DMS114 treated with DMSO at 0.1 percent for 48 hours (cell line): ENCODE data around the gene DIO3.
"Not testable (repeated sequence)": the region's sequence is repeated elsewhere in the genome, so short reads cannot be mapped to it uniquely, and the experiment has no call there.

ENCODE experiments used
- DNase-seq: peaks from one replicate; lab custom pipeline; 2025; ENCODE audit not compliant: unreplicated experiment; lab: John Stamatoyannopoulos, UW

DIO3 gene

DNA sequence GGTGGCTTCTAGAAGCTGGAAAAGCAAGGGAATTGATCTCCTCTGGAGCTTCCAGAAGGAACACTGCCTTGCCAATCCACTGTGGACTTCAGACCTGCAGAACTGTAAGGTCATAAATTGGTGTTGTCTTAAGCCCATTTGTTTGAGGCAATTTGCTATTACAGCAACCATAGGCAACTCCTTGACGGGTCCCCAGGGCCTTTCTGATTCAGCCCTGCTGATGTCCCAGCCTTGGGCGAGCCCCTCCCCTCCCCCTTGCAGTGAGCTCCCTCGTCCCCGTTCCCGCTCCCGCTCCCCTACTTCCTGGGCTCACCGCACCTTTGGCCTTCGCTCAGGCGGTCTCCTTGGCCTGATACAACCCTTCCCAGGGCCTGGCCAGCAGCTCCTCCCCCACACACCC, 18.9 kb upstream of the DIO3 start:
- no peak for DNase-seq

DNA sequence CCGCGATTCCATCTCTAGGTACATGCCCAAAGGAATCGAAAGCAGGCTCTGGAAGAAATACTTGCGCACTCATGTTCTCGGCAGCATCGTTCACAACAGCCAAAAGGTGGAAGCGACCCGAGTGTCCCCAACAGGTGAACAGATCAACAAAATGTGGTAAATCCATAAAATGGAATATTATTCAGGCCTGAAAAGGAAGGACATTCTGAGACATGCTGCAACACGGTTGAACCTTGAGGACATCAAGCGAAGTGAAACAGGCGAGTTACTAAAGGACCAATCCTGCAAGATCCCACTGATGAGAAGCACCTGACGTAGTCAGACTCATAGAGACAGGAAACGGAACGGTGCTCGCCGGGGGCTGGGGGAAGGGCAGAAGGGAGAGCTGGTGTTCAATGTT, 17.5 kb upstream of the DIO3 start:
- no peak for DNase-seq

DNA sequence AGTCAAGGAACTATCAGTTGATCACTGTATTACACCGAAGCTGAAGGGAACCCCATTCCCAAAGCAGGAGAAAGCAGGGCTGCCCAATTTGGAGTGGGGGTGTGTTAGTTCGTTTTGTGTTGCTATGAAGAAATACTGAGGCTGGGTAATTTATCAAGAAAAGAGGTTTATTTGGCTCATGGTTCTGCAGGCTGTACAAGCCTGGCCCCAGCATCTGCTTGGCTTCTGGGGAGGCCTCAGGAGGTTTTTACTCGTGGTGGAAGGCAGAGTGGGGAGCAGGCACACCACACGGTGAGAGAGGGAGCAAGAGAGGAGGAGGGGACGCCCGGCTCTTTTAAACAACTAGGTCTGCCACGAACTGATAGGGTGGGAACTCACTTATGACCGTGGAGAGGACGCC, 16.7 kb upstream of the DIO3 start:
- DNase-seq: no peak

DNA sequence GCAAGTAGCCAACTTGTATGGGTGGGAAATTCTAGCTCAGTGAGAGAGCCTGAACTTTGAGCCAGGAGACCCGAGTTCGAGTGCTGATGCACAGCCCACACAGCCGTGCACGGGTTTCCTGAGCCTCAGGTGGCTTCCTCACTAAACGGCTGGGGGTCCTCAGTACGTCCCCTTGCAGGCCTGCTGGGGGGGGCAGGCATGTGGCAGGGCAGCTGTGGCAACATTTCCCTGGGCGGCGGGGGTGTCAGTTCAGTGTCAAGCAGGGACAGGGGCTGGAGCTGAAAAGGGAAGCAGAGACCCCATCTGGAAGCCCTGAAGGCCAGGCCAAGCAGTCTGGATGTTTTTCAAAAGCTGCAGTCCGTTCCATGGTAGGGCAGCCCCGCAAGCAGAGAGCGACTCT, 14.6 kb upstream of the DIO3 start:
- no peak for DNase-seq

DNA sequence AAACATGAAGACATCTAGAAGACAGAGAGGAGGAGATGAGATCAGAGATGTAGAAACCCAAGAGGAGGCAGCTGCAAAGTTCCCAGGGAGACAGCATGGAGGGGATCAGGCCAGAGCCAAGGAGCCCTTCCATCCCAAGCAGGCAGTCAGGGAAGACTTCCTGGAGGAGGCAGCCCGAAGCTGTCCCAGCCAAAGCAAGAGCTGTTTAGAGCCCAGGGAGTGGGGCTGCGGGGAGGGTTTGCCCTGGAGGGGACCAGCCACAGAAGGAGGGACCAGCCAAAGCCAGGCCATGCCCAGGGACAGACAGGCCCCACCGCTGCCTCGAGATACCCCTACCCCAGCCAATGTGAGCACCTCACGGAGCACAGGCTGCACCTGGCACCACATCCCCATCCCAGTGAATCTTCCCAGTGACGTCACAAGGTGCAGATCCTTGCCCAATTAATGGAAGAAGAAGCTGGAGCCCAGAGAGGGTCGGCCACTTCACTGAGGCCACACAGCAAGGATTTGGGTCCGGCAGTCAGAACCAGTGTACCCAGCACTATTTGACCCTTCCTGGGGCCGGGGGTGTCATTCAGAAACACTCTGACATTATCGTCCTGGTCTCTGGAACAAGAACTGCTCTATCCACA, 14.1 kb upstream of the DIO3 start:
- no peak for DNase-seq

DNA sequence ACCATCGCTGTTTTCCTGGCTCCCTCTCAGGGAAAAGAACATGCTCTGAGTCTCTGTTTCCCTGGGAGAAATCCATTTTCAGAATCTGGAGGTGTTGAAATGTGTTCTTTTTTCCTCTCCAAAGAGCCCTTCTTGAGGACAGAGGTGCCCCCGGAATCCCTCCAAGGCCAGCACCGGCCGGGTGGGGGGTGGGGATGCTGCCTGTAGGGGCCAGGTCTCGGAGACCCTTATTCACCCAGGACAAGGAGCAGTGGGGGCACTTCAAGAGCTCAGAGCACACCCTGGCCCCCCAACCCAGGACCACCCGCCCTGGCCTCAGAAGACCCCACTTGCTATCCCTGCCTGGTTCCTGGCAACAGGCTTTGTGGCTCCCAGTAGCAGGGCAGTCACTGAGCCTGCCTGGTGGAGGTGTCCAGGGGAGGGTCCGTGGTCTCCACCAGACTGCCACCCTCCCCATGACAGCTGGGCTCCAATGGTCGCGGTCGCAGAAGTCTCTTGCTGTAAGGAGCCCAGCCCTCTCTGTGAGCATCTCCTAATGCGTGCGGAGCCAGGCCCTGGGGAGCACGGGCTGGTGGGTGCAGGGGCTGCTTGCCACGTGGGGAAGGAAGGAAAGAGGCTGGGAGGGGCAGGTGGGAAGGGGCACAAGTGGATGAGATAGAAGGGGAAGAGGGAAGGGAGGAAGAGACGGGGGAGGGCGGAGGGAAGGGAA, 13.2 kb upstream of the DIO3 start:
- no peak for DNase-seq

DNA sequence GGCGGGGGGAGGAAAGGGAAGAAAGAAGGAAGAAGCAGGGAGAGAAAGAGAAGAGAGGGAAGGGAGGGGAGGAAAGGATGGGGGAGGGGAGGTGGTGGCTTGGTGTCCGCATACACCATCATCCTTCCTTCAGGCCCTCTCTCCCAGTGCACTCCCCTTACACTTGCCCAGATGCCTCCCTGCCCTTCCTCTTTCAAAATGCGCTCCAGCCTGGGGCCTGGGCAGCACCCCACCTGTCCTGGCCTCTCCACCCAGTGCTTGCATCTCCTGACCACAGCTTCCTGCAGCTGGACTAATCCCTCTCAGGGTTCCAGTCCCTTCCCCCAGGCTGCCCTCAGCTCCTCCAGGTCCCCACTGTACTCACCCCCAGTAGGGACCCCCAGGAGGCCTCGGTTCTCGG, 12.6 kb upstream of the DIO3 start:
- DNase-seq: no peak

DNA sequence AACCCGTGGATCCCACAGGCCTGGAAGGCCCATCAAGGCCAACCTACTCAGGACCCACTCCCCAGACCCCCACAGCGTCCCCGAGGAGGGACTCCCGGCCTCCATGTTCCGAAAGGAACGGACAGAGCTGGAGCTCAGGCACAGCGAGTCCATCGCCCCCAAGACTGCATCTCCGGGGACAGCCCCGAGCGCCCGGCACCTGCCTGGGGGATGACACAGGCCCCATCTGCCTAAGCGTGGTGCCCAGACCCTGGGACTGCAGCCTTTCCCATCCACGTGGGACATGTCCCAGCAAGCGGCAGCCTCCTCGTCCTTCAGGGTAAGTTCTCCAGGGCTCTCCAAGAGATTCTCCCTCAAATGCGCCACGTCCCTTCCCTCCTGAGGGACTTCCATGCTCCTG, 12.1 kb upstream of the DIO3 start:
- DNase-seq: no peak

DNA sequence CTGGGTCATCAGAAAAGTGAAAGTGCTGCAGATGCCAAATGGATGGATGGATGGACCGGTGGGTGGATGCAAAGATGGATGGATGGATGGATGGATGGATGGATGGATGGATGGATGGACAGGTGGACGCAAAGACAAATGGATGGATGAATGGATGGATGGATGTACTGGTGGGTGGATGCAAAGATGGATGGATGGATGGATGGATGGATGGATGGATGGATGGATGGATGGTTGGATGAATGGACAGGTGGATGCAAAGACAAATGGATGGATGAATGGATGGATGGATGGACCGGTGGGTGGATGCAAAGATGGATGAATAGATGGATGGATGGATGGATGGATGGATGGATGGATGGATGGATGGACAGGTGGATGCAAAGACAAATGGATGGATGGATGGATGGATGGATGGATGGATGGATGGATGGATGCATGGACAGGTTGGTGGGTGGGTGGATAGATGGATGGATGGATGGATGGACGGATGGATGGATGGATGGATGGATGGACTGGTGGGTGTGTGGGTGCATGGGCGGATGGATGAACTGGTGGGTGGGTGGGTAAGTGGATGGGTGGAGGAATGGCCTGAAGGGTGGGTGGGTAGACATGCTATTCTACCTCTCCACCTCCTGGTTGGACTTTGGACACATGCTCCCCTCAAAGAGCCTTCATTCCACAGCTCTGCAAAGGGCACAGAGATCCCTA, 10.9 kb upstream of the DIO3 start:
- DNase-seq: not testable (repeated sequence)

DNA sequence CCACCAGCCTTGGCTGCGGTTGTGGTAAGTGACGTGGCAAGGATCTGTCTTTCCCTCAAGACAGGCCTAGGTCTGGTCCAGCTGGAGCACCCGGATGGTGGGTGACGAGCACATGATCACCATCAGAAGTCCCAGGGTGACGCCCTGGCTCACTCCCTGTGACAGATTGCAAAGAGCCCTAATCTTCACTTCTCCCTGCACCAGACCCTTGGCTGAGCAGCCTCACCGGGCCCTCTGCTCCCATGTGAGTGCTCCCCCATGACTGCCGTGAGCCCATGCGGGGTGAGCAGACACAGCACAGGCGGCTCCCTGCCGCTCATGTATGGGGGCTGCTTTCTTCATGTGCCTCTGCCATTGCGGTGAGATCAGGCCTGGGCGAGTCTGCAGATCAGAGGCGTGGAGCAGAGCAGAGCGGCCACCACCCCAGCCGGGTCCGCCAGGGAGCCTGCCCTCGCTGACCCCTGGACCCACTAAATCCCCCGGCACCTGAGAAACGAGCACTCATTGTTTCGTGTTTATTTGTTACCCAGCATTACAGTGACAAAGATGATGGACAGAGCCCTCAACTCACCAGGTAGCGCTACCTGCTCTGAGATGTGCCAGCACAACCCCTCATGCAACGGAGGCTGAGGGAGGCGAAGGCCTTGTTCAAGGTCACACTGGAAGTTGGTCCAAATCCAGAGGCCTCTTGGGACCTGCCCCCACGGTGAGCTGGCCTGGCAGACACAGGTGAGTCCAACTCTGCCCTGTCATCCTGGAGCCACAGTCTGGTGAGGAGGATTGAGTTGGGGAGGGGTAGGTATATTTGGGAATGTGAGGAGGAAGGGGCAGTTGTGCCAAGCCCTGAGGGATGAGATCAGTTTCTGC, 9.3 kb upstream of the DIO3 start:
- DNase-seq: no peak

DNA sequence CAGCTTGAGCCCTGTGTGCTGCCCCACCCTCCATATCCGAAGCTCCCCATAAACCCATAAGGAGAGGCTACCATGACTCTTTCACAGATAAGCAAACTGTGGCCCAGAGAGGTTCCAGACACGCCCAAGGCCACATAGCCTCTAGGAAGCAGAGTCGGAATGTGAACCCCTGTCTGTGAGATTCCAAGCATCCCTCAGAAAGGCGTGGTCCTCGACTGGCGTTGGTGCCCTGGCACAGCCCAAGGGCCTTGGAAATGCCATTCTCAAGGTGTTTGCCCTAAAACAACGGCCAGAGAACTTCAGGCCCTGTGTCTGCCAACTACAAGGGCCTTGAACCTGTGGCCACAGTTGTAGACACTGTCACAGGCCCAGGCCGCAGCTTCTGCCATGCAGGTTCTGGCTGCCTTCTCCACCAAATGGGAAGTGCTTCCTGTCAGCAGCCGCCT, 8.5 kb upstream of the DIO3 start:
- no peak for DNase-seq

DNA sequence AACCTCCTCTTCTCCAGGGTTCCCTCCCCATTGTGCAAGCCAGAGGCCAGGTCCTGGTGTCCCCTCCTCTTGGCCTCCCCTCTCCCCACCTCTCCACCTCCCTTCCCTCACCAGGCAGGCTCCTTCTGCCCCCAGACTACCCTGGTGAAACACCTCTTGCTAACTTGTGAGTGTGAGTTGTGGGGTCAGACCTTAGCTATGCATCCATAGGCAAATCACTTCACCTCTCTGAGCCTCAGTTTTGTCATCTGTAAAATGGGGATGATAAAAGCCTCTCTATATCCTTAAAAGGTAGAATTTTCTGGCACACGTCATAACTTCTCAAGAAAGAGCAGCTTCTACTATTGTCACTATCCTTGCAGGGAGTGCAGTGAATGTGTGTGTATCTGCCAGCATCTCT, 7.9 kb upstream of the DIO3 start:
- no peak for DNase-seq

DNA sequence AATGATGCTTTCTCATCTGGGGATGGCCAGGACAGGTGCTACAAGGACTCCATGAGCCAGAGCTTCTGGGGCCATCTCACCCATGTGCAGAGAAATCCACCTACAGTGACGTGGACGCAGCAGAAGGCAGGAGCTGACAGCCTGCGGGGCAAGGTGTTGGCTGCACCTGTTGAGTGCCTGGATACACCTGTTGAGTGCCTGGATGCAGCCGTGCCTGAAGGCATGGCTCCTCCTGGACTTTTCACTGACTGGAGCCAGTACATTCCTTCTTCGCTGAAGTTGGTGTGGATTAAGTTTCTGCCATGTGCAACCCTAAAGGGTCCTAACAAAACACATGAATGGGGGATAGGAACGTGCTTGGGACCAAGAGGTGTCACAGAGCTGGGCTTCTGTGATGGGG, 7.4 kb upstream of the DIO3 start:
- no peak for DNase-seq

DNA sequence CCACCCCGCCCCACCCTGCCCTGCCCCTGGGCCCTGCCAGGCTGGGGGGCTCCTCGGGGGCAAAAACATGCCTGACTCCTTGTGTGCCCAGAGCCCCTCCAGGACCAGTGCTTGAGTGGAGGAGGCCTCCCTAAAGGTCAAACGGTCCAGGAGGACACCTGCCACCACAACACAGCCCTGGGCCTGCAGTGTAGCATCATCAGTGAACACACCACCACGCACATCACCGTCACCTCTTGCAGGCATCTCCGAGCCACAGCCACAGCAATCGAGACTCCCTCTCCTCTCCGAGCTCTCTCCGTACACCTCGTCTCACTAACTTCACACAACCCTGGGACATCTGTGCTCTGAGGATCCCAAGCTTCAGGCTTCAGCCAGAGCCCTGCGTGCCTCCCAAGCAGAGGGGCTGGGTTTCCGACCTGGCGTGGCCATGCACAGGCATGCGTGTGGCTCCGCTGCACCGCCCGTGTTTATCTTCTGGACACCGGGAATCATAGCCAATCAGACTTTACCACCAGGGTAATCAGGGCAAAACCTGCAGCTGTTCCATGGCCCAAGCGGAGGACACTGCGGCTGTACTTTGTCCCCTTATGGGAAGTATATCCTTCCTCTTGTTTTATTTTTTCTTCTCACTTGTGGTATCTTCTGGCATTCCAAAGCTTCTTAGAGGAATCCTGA, 6.2 kb upstream of the DIO3 start:
- no peak for DNase-seq

DNA sequence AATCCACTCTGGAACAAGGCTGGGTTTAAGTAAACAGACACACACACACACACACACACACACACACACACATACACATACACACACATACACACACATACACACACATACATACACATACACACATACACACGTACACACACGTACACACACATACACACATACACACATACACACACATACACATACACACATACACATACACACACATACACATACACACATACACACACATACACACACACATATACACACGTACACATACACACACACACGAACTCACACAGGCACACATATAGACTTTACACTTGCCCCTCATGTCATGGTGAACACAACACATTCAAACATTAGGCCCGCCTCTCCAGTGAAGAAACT, 5.6 kb upstream of the DIO3 start:
- DNase-seq: not testable (repeated sequence)

DNA sequence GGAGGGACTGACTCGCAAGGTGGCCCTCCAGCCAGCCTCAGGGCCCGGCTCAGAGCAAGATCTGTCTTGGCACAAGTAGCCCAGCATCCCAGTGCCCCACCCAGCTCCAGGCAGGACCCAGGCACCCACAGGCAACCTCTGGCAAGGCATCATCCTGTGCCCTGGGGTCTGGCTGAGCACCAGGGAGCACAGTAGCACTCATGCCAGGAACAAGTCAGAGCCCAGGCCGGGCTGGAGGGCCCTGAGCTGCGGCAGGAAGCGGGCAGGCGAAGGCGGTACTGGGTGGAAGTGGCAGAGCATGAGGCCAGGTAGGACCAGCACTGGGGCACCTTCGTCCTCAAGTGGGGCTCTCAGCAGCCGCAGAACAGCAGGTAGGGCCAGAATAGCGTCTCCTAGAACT, 5.2 kb upstream of the DIO3 start:
- DNase-seq: no peak

DNA sequence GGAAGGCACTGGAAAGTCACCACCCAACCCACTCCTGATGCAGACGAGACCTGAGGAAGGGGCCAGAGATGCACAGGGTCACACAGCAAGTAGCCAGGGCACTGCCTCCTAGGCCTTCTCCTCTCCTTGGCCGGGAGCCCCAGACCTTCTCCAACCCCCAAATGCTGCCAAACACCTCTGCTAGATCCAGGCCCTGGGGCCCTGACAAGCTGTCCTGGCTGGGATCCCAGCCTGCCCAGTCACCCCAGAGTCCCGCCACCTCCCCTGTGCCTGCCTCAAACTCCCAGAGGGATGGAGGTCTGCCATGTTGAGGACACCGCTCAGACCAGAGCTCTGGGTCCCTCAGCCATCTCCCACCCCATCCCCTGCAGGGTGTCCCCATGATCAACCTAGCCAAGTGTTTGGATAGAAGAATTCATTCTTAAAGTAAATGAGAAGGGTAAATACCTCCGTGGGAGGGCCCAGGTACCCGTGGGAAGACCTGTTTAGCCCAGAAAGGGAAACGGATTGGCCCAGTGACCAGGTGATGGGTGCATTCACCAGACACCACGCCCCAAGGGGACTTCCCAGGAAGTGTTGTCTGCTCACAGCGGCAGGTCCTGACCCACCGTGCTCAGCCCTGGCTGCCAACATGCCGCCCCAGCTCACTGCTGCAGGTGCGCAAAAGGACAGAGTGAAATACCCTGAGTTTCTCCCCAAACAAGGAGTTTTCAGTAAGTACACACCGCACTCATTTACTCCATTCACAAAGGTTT, 4.6 kb upstream of the DIO3 start:
- no peak for DNase-seq

DNA sequence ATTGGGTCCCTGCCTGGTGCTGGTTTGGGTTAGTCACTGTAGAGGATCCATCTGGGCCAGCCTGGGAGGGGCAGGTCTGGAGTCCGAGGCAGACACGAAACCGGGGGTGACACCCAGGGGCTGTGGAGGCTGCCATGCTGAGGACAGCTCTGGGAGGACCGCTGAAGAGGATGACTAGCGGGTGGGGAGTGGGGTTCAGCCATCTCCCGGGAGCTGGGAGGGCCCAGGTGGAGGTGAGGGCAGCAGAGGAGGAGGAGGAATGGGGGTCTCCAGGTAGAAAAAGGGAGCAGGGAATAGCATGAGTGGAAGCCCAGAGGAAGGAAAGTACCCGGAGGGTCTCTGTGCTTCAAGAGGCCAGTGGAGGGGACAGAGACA, 4.0 kb upstream of the DIO3 start:
- DNase-seq: no peak

DNA sequence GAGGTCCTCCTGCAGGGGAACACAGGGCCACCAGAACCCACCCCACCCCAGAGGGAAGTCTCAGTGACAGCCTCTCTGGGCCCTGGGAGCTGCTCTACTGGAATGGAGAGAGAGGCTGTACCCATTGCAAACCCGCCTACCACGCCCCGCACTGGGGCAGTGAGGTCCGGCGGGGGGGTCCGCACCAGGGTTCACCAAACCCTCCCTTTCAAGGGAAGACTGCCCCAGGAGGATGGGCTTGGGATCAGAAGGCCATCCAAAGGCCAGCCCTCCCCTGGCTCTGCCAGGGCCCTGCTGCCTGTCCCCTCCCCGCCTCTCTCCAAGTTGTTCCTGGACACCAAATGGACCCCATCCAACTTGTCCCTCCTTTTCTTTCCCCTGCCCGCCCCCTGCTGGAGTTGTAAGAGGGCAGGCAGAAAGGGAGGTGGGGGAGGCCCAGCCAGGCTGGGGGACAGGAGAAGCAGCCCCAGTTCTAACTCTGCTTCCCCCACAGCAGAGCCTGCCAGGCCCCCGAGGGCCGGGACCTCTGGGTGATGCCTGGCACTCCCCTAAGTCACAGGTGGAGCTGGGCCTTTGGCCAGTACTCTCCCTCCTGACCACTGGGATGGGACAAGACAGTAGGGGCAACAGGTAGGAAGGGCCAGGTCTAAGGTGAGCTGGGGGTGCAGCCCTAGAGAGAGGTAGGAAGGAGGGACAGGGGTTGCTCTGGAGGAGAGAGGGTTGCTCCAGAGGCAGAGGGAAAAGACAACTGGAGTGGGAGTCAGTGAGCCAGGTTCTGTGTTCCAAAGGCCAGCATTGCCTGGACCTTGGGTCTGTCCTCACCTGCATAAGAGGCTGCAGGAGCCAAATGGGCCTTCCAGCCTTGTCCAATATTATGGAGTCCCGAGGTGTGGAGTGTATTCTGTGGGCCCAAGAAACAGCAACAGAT, 3.2 kb upstream of the DIO3 start:
- DNase-seq: no peak
